Keratinocyte (primary cell): ENCODE data around the gene IGSF23. TPM values are rescaled to one million over a fixed set of nuclear protein-coding genes. Genes with fewer than 3 reads are reported as not detected.

Experiments
- DNase-seq: peaks from one replicate; pipeline ENCODE4 v3.0.0-alpha.2; 2011; ENCODE audit warnings: low read depth, missing footprints, low spot score
- FAIRE-seq: peaks from 2 replicates; lab custom pipeline; 2011; peaks lifted over from hg19 to GRCh38; lab: Jason Lieb, UNC
- H2AFZ ChIP-seq: 2 replicates; pipeline ENCODE4 v1.6.0; 2012; ENCODE audit warnings: low read length, control low read depth, inconsistent platforms; ENCODE audit not compliant: control insufficient read depth
- H3K27ac ChIP-seq: 2 replicates; pipeline ENCODE4 v1.5.1; 2011; ENCODE audit warnings: low read length; ENCODE audit not compliant: control insufficient read depth, insufficient read depth
- H3K27me3 ChIP-seq: 3 replicates; pipeline ENCODE4 v1.6.0; 2011; ENCODE audit warnings: low read length; ENCODE audit not compliant: control insufficient read depth, insufficient read depth; ENCODE audit errors: extremely low read depth
- H3K36me3 ChIP-seq, 2 experiments: 2 replicates in 1 of 2; 3 replicates in 1 of 2; pipeline ENCODE4 v1.5.1; 2011; ENCODE audit warnings: low read length in 2 of 2, mild to moderate bottlenecking in 1 of 2; ENCODE audit not compliant: control insufficient read depth in 2 of 2, insufficient read depth in 2 of 2; ENCODE audit errors: extremely low read depth in 1 of 2
- H3K4me1 ChIP-seq: 3 replicates; pipeline ENCODE4 v1.5.1; 2011; ENCODE audit warnings: low read length; ENCODE audit not compliant: control insufficient read depth, insufficient read depth; ENCODE audit errors: extremely low read depth
- H3K4me2 ChIP-seq: 3 replicates; pipeline ENCODE4 v1.6.0; 2011; ENCODE audit warnings: low read depth, low read length; ENCODE audit not compliant: control insufficient read depth, insufficient read depth; ENCODE audit errors: extremely low read depth
- H3K4me3 ChIP-seq, 3 experiments: fragments of 200-600 bp in 1 of 3; sonication (generic) in 1 of 3; 2 replicates in 2 of 3; 3 replicates in 1 of 3; pipeline ENCODE4 v1.5.1; 2011 to 2016; ENCODE audit warnings: low read length in 3 of 3, mild to moderate bottlenecking in 3 of 3, control low read depth in 2 of 3, inconsistent platforms in 1 of 3, low read depth in 1 of 3, mixed read lengths in 1 of 3, mixed run types in 1 of 3, moderate library complexity in 1 of 3; ENCODE audit not compliant: control insufficient read depth in 2 of 3, insufficient read depth in 2 of 3; ENCODE audit errors: extremely low read depth in 1 of 3
- H3K79me2 ChIP-seq: 2 replicates; pipeline ENCODE4 v1.6.0; 2012; ENCODE audit warnings: low read length; ENCODE audit not compliant: control insufficient read depth, insufficient read depth
- H3K9ac ChIP-seq: 3 replicates; pipeline ENCODE4 v1.6.0; 2011; ENCODE audit warnings: low read length; ENCODE audit not compliant: control insufficient read depth, insufficient read depth; ENCODE audit errors: extremely low read depth
- H3K9me1 ChIP-seq: 3 replicates; pipeline ENCODE4 v1.6.0; 2011; ENCODE audit warnings: low read length; ENCODE audit not compliant: control insufficient read depth, insufficient read depth; ENCODE audit errors: extremely low read depth
- H3K9me3 ChIP-seq: 2 replicates; pipeline ENCODE4 v1.5.1; 2012; ENCODE audit warnings: low read depth, low read length; ENCODE audit not compliant: control insufficient read depth
- H4K20me1 ChIP-seq: 3 replicates; pipeline ENCODE4 v1.6.0; 2011; ENCODE audit warnings: low read length; ENCODE audit not compliant: control insufficient read depth, insufficient read depth; ENCODE audit errors: extremely low read depth
- CTCF ChIP-seq, 3 experiments: IDR thresholded peaks in 1 of 3; conservative IDR thresholded peaks in 1 of 3; optimal IDR thresholded peaks in 1 of 3; 2 replicates in 2 of 3; 3 replicates in 1 of 3; pipeline versions ENCODE3 to v1.5.1; 2011; ENCODE audit warnings: low read length in 3 of 3, mild to moderate bottlenecking in 3 of 3, moderate library complexity in 2 of 3, control low read depth in 1 of 3, inconsistent platforms in 1 of 3; ENCODE audit not compliant: insufficient read depth in 2 of 3; ENCODE audit errors: extremely low read depth in 1 of 3
- EZH2 ChIP-seq: IDR thresholded peaks from one replicate; pipeline ENCODE4 v1.6.1; 2012; ENCODE audit warnings: inconsistent platforms, mild to moderate bottlenecking, low read length, moderate library complexity
- dilution Hi-C: fragments of 300-500 bp; cut with MboI; formaldehyde crosslinking; loops from one replicate; pipeline ENCODE4 v1.7.0; 2020; ENCODE audit warnings: low sequenced_read_pairs; ENCODE audit not compliant: extremely low pct_ligation_motif_present
- polyA plus RNA-seq, 5 experiments: library from polyadenylated mRNA; depleted of rRNA in 3 of 5; stranded (reverse) in 3 of 5; stranded (forward) in 1 of 5; unstranded in 1 of 5; fragments of >200 nt; gene quantifications; 1 replicate in 1 of 5; 2 replicates in 3 of 5; 3 replicates in 1 of 5; pipeline versions ENCODE4 v1.2.1 to v1.2.3, GENCODE V29; 2011 to 2012; ENCODE audit warnings: missing spikeins in 2 of 5, low read depth in 1 of 5, low replicate concordance in 1 of 5

The IGSF23 gene
- polyA plus RNA-seq, 1 donor (not counting 4 experiments of a cell fraction or from before 2014, with no cell fraction given) = 0.07 TPM

DNA sequence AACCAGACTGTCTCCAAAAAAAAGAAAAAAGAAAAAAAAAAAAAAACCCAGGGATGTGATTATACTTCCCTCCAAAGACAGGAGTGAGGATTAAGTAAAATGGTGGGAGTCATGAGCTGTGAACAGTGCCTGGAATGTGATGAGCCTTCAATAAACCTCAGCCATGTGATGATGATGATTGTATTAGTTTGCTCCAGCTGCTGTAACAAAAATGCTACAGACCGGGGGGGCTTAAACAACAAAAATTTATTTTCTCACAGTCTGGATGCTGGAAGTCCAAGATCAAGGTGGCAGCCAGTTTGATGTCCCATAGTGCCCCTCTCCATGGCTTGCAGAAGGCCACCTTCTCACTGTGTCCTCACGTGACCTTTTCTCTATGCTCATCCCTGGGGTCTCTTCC lies 21.4 kb downstream of the IGSF23 start:
- no peak for TF ChIP-seq CTCF (optimal IDR thresholded peaks at IDR 0.05 in 1 of 3, IDR thresholded peaks at IDR 0.05 in 1 of 3, conservative IDR thresholded peaks at IDR 0.05 in 1 of 3; ENCODE audit: extremely low read depth in 1 of 3, insufficient read depth in 2 of 3, low read length in 3 of 3)
- dilution Hi-C loops = no loop called here
- Histone ChIP-seq H3K9me3 (no peaks in the 10 kb centered on the region), H3K27ac (no peak overlapping the region), H3K79me2 (no peaks in the 10 kb centered on the region), H3K27me3 (no peaks in the 10 kb centered on the region), H3K9me1 (no peaks in the 10 kb centered on the region), H3K4me1 (peaks cover 27% of the 10 kb centered on the region), H3K4me3 (no peak overlapping the region), H3K9ac (no peak overlapping the region), H4K20me1 (no peaks in the 10 kb centered on the region), H3K4me2 (no peak overlapping the region), H2AFZ (no peak overlapping the region), H3K36me3 (no peaks in the 10 kb centered on the region)
- no peak for DNase-seq
- FAIRE-seq = no peak

DNA sequence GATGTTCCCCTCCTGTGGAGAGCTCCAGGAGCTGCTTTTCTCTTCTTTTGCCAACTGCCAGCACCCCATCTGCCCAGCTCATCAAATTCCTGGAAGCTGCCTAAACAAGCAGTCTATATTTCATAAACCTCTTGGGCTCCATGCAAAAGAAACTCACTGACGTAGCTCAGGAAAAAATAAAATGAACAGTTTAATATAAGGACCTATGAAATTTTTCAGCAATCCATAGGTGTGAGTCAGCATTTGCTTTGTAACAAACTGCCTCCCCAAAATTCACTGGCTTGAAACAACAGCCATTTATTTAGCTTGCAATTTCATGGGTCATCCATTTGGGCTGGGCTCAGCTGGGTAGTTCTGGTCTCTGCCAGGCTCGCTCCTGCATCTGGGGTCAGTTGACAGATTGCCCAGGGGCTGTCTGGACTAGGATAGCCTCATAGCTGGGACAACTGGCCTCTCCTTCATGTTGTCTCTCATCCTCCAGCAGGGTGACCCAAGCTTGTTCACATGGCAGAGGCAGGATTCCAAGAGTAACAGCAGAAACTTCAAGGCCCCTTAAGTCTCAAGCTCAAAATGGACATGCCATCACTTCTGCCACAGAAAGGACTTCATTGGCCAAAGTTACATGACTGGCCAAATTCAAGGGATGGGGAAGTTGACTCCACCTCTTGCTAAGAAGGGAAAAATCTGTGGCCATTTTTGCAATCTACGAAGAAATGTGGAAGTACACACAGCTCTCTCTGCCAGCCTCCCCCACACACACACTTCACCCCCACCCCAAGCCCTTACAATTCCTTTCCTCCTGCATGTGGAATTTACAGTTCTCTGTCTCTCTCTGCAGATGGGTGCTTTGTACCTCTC lies 22.4 kb downstream of the IGSF23 start:
- no peak for TF ChIP-seq CTCF (optimal IDR thresholded peaks at IDR 0.05 in 1 of 3, IDR thresholded peaks at IDR 0.05 in 1 of 3, conservative IDR thresholded peaks at IDR 0.05 in 1 of 3; ENCODE audit: extremely low read depth in 1 of 3, insufficient read depth in 2 of 3, low read length in 3 of 3)
- no peak for TF ChIP-seq EZH2
- H3K9me3 ChIP-seq = no peaks in the 10 kb centered on the region
- H3K4me2 ChIP-seq = peak overlapping the region; percentile 12
- DNase-seq (no peak), FAIRE-seq (no peak)
- H3K9me1 ChIP-seq = no peaks in the 10 kb centered on the region
- H3K4me1 ChIP-seq = peaks cover 27% of the 10 kb centered on the region
- H3K9ac ChIP-seq = no peak overlapping the region
- no peaks in the 10 kb centered on the region for H4K20me1 ChIP-seq
- H3K36me3 ChIP-seq = no peaks in the 10 kb centered on the region
- H3K27ac ChIP-seq = no peak overlapping the region
- H3K79me2 ChIP-seq = no peaks in the 10 kb centered on the region
- H2AFZ ChIP-seq = no peak overlapping the region
- H3K27me3 ChIP-seq = no peaks in the 10 kb centered on the region
- dilution Hi-C loops = no loop called here
- H3K4me3 ChIP-seq = no peak overlapping the region
